Activated B cell treated with CpG ODN at 0.5 μM for 24 hours (primary cell): ENCODE measurements around the gene C16orf86. TPM values are rescaled to one million over a fixed set of nuclear protein-coding genes. Genes with fewer than 3 reads are reported as not detected.
"Not testable (repeated sequence)": the region's sequence is repeated elsewhere in the genome, so short reads cannot be mapped to it uniquely, and the experiment has no call there.

ENCODE experiments used
- ATAC-seq: fragments of 200-7000 bp; cut with Tn5 transposase; one replicate; pipeline ENCODE4 v1.10.0; 2021; ENCODE audit warnings: low read depth, mild to moderate bottlenecking, moderate library complexity
- CTCF ChIA-PET: fragments of 350-600 bp; sonication (Branson Sonifier 250); formaldehyde crosslinking; loops from one replicate; lab custom pipeline; 2021; ENCODE audit warnings: antibody characterized with exemption; lab: Charles Lee
- POLR2A ChIA-PET: fragments of 350-600 bp; sonication (Branson Sonifier 250); formaldehyde crosslinking; loops from one replicate; lab custom pipeline; 2021; ENCODE audit warnings: antibody characterized with exemption; lab: Charles Lee
- DNase-seq: peaks from one replicate; pipeline ENCODE4 v3.0.0; 2022
- H3K27ac Mint-ChIP-seq: one replicate; pipeline ENCODE4 v1.8.0; 2020; ENCODE audit warnings: mixed read lengths
- H3K27me3 Mint-ChIP-seq: one replicate; pipeline ENCODE4 v1.8.0; 2021; ENCODE audit warnings: mixed read lengths
- H3K36me3 Mint-ChIP-seq: one replicate; pipeline ENCODE4 v1.8.0; 2021; ENCODE audit warnings: low read depth, mixed read lengths
- H3K4me1 Mint-ChIP-seq: one replicate; pipeline ENCODE4 v1.8.0; 2021; ENCODE audit warnings: mixed read lengths
- H3K4me3 Mint-ChIP-seq: one replicate; pipeline ENCODE4 v1.8.0; 2020; ENCODE audit warnings: mild to moderate bottlenecking, mixed read lengths
- H3K9me3 Mint-ChIP-seq: one replicate; pipeline ENCODE4 v1.8.0; 2020; ENCODE audit warnings: mixed read lengths
- CTCF ChIP-seq: fragments of 200-600 bp; IDR thresholded peaks from one replicate; pipeline ENCODE4 v1.8.0; 2022; ENCODE audit warnings: antibody characterized with exemption, mild to moderate bottlenecking
- intact Hi-C: fragments of 100-400 bp; cut with micrococcal nuclease; formaldehyde crosslinking; loops from one replicate; pipeline ENCODE4 v1.15.1; 2024
- total RNA-seq: library from RNA; stranded (reverse); gene quantifications from 2 replicates; pipeline ENCODE4 v1.2.3, GENCODE V29; 2022

C16orf86 gene
- total RNA-seq, 1 donor from 2014 or later: 2.4 TPM

GRCh38 chr16:67683767-67684166 lies 17.2 kb downstream of the C16orf86 start:
- no peak for TF ChIP-seq CTCF
- intact Hi-C loops: no loop called here
- ChIA-PET POLR2A (no interaction called here), CTCF (interaction anchor here (0.7 kb wide), 1 partner anchor 257 kb away, joined by 3 read pairs; no protein-coding TSS in a partner anchor)
- Mint-ChIP-seq H3K36me3 (peaks cover 24% of the 10 kb centered on the region), H3K9me3 (no peaks in the 10 kb centered on the region), H3K4me3 (no peak overlapping the region), H3K27me3 (no peaks in the 10 kb centered on the region), H3K4me1 (peaks cover 27% of the 10 kb centered on the region), H3K27ac (no peak overlapping the region)
- ATAC-seq (no peak), DNase-seq (no peak)

- ATAC-seq (peak; percentile 92), DNase-seq (no peak)
- peak overlapping the region; percentile 53 for H3K4me3 Mint-ChIP-seq
- peaks cover 27% of the 10 kb centered on the region for H3K4me1 Mint-ChIP-seq
- no peaks in the 10 kb centered on the region for H3K27me3 Mint-ChIP-seq
- peak overlapping the region; percentile 77 for H3K27ac Mint-ChIP-seq
- no peaks in the 10 kb centered on the region for H3K9me3 Mint-ChIP-seq
- ChIA-PET POLR2A (interaction anchor here (0.9 to 1.9 kb wide), 3 partner anchors 18 to 121 kb away, joined by 3 to 10 read pairs (median 3); partner anchors contain the start of genes GFOD2, RANBP10 and TSNAXIP1), CTCF (no interaction called here)
- H3K36me3 Mint-ChIP-seq: peaks cover 23% of the 10 kb centered on the region
- TF ChIP-seq CTCF: no peak
- intact Hi-C loops: loop anchor here (5.0 kb wide), 1 partner anchor 122 kb away; the partner anchor contains the start of genes RANBP10 and TSNAXIP1
Measured at GRCh38 chr16:67685388-67686112, 18.9 kb downstream of the C16orf86 start.

GRCh38 chr16:67693517-67694285 lies 27.1 kb downstream of the C16orf86 start:
- H3K4me3 Mint-ChIP-seq, ATAC-seq, DNase-seq, CTCF ChIA-PET, H3K27ac Mint-ChIP-seq, H3K9me3 Mint-ChIP-seq, POLR2A ChIA-PET, intact Hi-C loops, H3K27me3 Mint-ChIP-seq: not testable (repeated sequence)
- peaks cover 20% of the 10 kb centered on the region for H3K4me1 Mint-ChIP-seq
- H3K36me3 Mint-ChIP-seq: peaks cover 14% of the 10 kb centered on the region

GRCh38 chr16:67694611-67695010 lies 28.0 kb downstream of the C16orf86 start:
- Mint-ChIP-seq H3K27me3 (no peaks in the 10 kb centered on the region), H3K36me3 (peaks cover 14% of the 10 kb centered on the region), H3K27ac (no peak overlapping the region), H3K4me1 (peaks cover 20% of the 10 kb centered on the region), H3K9me3 (no peaks in the 10 kb centered on the region), H3K4me3 (no peak overlapping the region)
- no peak for DNase-seq
- ChIA-PET POLR2A (interaction anchor here (0.9 kb wide), 1 partner anchor 24 kb away, joined by 13 read pairs; the partner anchor contains the start of gene GFOD2), CTCF (no interaction called here)
- intact Hi-C loops: no loop called here
- no peak for TF ChIP-seq CTCF
- ATAC-seq: no peak

GRCh38 chr16:67697422-67698185 lies 31.0 kb downstream of the C16orf86 start:
- peaks cover 9% of the 10 kb centered on the region for H3K4me1 Mint-ChIP-seq
- H3K27me3 Mint-ChIP-seq: no peaks in the 10 kb centered on the region
- ATAC-seq (no peak), DNase-seq (no peak)
- H3K4me3 Mint-ChIP-seq: no peak overlapping the region
- peaks cover 12% of the 10 kb centered on the region for H3K36me3 Mint-ChIP-seq
- H3K9me3 Mint-ChIP-seq: no peaks in the 10 kb centered on the region
- no peak for TF ChIP-seq CTCF
- ChIA-PET POLR2A (no interaction called here), CTCF (no interaction called here)
- H3K27ac Mint-ChIP-seq: no peak overlapping the region
- intact Hi-C loops: no loop called here
